Gastroesophageal sphincter (tissue), 4 donors: ENCODE measurements around the gene RCCD1. TPM values are rescaled to one million over a fixed set of nuclear protein-coding genes. Genes with fewer than 3 reads are reported as not detected.

Experiments used
- ATAC-seq: fragments of 150-250 bp; one replicate; pipeline ENCODE4 v1.9.1; 2016; ENCODE audit warnings: mild to moderate bottlenecking, moderate library complexity
- H3K27ac ChIP-seq, 4 donors: fragments of 200-600 bp; sonication (generic) in 3 of 4; 1 replicate in 3 of 4; 2 replicates in 1 of 4; pipeline ENCODE4 v1.5.1; 2016 to 2019
- H3K27me3 ChIP-seq: fragments of 200-600 bp; sonication (generic); one replicate; pipeline ENCODE4 v1.5.1; 2019
- H3K36me3 ChIP-seq, 2 donors: fragments of 200-600 bp; sonication (generic); one replicate each; pipeline ENCODE4 v1.5.1; 2019; ENCODE audit warnings: control low read depth in 1 of 2
- H3K4me1 ChIP-seq, 3 donors: fragments of 200-600 bp; sonication (generic); 1 replicate in 2 of 3; 2 replicates in 1 of 3; pipeline ENCODE4 v1.5.1; 2016 to 2019; ENCODE audit warnings: control low read depth in 2 of 3
- H3K4me3 ChIP-seq, 2 donors: fragments of 200-600 bp; sonication (generic); one replicate each; pipeline ENCODE4 v1.5.1; 2019; ENCODE audit warnings: mild to moderate bottlenecking in 1 of 2, moderate library complexity in 1 of 2
- H3K9me3 ChIP-seq, 3 donors: fragments of 200-600 bp; sonication (generic); one replicate each; pipeline ENCODE4 v1.5.1; 2017 to 2019; ENCODE audit warnings: control low read depth in 2 of 3
- EP300 ChIP-seq: sonication (generic); formaldehyde crosslinking; IDR thresholded peaks from one replicate; pipeline ENCODE4 v1.6.1; 2017; ENCODE audit warnings: antibody characterized with exemption, mild to moderate bottlenecking
- POLR2A ChIP-seq, 2 donors: fragments of 450-650 bp; IDR thresholded peaks; one replicate each; pipeline ENCODE4 v1.6.1; 2017; ENCODE audit warnings: antibody characterized with exemption in 2 of 2, mild to moderate bottlenecking in 2 of 2, moderate library complexity in 1 of 2
- POLR2AphosphoS5 ChIP-seq: sonication (generic); formaldehyde crosslinking; IDR thresholded peaks from one replicate; pipeline ENCODE4 v1.6.1; 2017; ENCODE audit warnings: antibody characterized with exemption
- WGBS, 2 donors: methylation state at CpG; one replicate each; pipeline ENCODE4 v1.1.5; 2018; ENCODE audit warnings: low coverage in 1 of 2; 5-methylcytosine and 5-hydroxymethylcytosine counted together
- total RNA-seq, 4 donors: library from RNA; depleted of rRNA; stranded (reverse); fragments of >200 nt; gene quantifications; one replicate each; pipeline ENCODE4 v1.1.0, GENCODE V29; 2016
- TF ChIP-seq, protein P1 (sequence below), 4 experiments: fragments of 200-600 bp in 2 of 4; fragments of 450-650 bp in 2 of 4; sonication (generic) in 1 of 4; IDR thresholded peaks; one replicate each; pipeline ENCODE4 v1.5.1; 2017 to 2019; ENCODE audit warnings: antibody characterized with exemption in 4 of 4, mild to moderate bottlenecking in 2 of 4, moderate library complexity in 2 of 4

RCCD1 gene
- total RNA-seq, 4 donors from 2014 or later = 5.3 to 11.1 (median 9.0) TPM

DNA sequence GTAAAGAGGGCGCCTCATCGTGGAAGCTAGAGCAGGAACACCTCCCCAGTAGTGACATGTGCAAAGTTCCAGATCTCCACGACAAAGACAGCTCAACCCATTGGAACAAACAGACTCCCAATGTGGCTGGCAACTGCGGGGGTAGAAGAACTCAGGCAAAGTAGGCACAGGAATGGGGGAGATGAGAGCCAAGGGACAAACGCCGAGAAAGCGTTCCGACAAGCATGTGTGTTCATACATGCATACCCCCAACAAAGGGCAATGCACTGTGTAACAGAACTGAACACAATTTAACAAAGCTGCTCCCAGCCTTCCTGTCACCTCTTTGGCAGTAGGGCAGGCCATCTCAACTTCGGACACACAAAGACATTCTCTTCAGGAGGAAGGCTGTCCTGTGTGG is 11.6 kb downstream of the RCCD1 start:
- H3K36me3 ChIP-seq = peaks cover 0 to 72% of the 10 kb centered on the region in 2 donors
- no peaks in the 10 kb centered on the region for H3K27me3 ChIP-seq
- peaks cover 0 to under 1% (median 0%) of the 10 kb centered on the region in 3 donors for H3K4me1 ChIP-seq
- WGBS, 2 donors = 54 to 85% methylated on average over 4 to 9 of the region's 9 CpGs
- no peak overlapping the region for H3K4me3 ChIP-seq
- H3K27ac ChIP-seq = no peak overlapping the region
- no peak for ATAC-seq
- no peaks in the 10 kb centered on the region for H3K9me3 ChIP-seq
- TF ChIP-seq EP300 = no peak
- TF ChIP-seq POLR2AphosphoS5 = no peak
- TF ChIP-seq, protein P1, sequence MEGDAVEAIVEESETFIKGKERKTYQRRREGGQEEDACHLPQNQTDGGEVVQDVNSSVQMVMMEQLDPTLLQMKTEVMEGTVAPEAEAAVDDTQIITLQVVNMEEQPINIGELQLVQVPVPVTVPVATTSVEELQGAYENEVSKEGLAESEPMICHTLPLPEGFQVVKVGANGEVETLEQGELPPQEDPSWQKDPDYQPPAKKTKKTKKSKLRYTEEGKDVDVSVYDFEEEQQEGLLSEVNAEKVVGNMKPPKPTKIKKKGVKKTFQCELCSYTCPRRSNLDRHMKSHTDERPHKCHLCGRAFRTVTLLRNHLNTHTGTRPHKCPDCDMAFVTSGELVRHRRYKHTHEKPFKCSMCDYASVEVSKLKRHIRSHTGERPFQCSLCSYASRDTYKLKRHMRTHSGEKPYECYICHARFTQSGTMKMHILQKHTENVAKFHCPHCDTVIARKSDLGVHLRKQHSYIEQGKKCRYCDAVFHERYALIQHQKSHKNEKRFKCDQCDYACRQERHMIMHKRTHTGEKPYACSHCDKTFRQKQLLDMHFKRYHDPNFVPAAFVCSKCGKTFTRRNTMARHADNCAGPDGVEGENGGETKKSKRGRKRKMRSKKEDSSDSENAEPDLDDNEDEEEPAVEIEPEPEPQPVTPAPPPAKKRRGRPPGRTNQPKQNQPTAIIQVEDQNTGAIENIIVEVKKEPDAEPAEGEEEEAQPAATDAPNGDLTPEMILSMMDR (IDR thresholded peaks at IDR 0.05) = no peak
- no peak for TF ChIP-seq POLR2A (IDR thresholded peaks at IDR 0.05)

DNA sequence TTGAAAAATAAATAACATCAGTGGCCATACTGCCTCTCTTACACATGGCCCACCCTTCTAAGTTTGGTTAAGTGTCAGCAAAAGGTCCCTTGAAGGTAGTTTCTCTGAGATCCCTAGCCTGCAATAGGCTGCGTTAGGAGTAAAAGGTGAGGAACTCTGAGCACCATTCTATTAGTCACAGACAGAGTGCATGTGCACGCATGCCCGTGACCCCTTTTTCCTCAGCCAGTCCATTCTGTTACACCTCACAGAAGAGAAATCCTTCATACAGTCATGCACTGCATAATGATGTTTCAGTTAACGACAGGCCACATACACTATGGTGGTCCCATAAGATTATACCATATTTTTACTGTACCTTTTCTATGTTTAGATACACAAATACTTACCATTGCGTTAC is 12.5 kb downstream of the RCCD1 start:
- H3K27me3 ChIP-seq = no peaks in the 10 kb centered on the region
- peaks cover 0 to 63% of the 10 kb centered on the region in 2 donors for H3K36me3 ChIP-seq

DNA sequence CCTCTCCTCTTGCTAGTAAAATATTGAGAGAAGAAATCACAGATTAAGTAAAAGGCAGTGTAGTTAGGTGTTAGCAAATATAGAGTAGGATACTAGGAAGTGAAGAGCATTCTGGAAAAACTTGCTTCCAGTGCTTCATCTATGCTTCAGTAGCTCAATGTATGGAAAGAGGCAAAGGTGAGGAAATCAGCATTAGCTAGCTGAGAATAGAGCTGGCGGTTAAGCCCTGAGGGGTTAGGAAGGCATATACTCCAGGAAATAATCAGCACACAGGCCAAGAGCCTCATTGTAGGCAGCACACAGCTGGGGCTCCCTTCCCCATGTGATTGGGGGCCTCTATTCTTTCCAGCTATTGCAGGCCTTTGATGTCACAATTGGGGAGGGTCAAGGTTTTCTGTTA is 13.8 kb downstream of the RCCD1 start:
- no peaks in the 10 kb centered on the region for H3K27me3 ChIP-seq
- H3K4me1 ChIP-seq = no peaks in the 10 kb centered on the region
- ATAC-seq = no peak
- H3K4me3 ChIP-seq = no peak overlapping the region
- H3K9me3 ChIP-seq = no peaks in the 10 kb centered on the region
- no peak for TF ChIP-seq POLR2AphosphoS5
- TF ChIP-seq, protein P1 (IDR thresholded peaks at IDR 0.05) = no peak
- no peak for TF ChIP-seq EP300
- TF ChIP-seq POLR2A (IDR thresholded peaks at IDR 0.05) = no peak
- no peak overlapping the region for H3K27ac ChIP-seq
- H3K36me3 ChIP-seq = peaks cover 0 to 53% of the 10 kb centered on the region in 2 donors
- WGBS, 2 donors = 100% methylated on average over 1 of the region's 1 CpG

More for the DNA sequence above, 12.5 kb downstream of the RCCD1 start:
- no peak overlapping the region for H3K27ac ChIP-seq
- no peak overlapping the region for H3K4me3 ChIP-seq
- 85 to 89% methylated on average over 4 to 5 of the region's 5 CpGs for WGBS, 2 donors
- ATAC-seq = no peak
- no peaks in the 10 kb centered on the region for H3K9me3 ChIP-seq
- no peaks in the 10 kb centered on the region for H3K4me1 ChIP-seq
- TF ChIP-seq, protein P1 (IDR thresholded peaks at IDR 0.05) = no peak
- TF ChIP-seq EP300 = no peak
- TF ChIP-seq POLR2AphosphoS5 = no peak
- TF ChIP-seq POLR2A (IDR thresholded peaks at IDR 0.05) = no peak

DNA sequence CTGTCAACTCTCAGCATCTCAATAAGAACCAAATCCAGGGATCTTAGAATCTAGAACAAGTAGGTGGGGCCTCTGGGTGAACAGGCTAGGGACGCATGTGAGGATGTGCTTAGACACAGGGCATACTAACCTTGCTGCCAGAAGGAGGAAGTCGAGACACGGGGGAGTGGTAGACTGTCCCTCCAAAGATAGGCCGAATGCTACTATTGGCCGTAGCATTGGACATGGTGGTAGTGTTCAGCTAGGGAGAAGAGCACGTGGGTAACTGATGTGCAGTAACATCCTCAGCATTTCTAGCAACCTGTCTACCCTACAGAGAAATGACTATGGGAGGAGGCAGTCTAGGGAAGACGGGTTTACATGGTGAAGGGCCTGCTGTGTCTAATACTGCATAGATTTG is 15.6 kb downstream of the RCCD1 start:
- Histone ChIP-seq H3K9me3 (no peaks in the 10 kb centered on the region), H3K27ac (no peak overlapping the region), H3K36me3 (peaks cover 0 to 54% of the 10 kb centered on the region in 2 donors), H3K4me1 (no peaks in the 10 kb centered on the region), H3K4me3 (no peak overlapping the region), H3K27me3 (no peaks in the 10 kb centered on the region)
- WGBS, 2 donors = 87 to 89% methylated on average over 3 to 6 of the region's 7 CpGs
- no peak for ATAC-seq
- TF ChIP-seq POLR2A (IDR thresholded peaks at IDR 0.05) (no peak), EP300 (no peak), POLR2AphosphoS5 (no peak)
- TF ChIP-seq, protein P1 (IDR thresholded peaks at IDR 0.05) = no peak

DNA sequence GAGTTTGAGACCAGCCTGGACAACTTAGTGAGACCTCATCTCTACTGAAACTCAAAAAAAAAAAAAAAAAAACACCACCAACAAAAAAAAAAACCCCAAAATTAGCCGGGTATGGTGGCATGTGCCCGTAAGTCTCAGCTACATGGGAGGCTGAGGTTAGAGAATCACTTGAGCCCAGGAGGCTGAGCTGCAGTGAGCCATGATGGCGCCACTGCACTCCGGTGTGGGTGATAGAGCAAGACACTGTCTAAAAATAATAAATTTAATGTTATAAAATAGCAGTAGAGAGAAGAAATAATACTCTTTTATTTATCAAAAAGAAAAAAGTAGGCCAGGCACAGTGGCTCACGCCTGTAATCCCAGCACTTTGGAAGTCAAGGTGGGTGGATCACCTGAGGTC is 17.4 kb downstream of the RCCD1 start:
- H3K36me3 ChIP-seq = peaks cover 0 to 35% of the 10 kb centered on the region in 2 donors
- no peak overlapping the region for H3K4me3 ChIP-seq
- H3K9me3 ChIP-seq = no peaks in the 10 kb centered on the region
- ATAC-seq = no peak
- no peak overlapping the region for H3K27ac ChIP-seq
- 73 to 94% methylated on average over 3 to 5 of the region's 5 CpGs for WGBS, 2 donors
- H3K27me3 ChIP-seq = no peaks in the 10 kb centered on the region
- H3K4me1 ChIP-seq = no peaks in the 10 kb centered on the region
- TF ChIP-seq EP300 = no peak
- no peak for TF ChIP-seq POLR2A (IDR thresholded peaks at IDR 0.05)
- TF ChIP-seq, protein P1 (IDR thresholded peaks at IDR 0.05) = no peak
- no peak for TF ChIP-seq POLR2AphosphoS5
